Muscle layer of colon (tissue), 2 donors: ENCODE results near the gene RPS6KA2.
"Not testable (repeated sequence)": the region's sequence is repeated elsewhere in the genome, so short reads cannot be mapped to it uniquely, and the experiment has no call there.

Experiments
- H3K27ac ChIP-seq: one replicate; pipeline ENCODE4 v1.7.0; 2013; ENCODE audit warnings: low read depth, mild to moderate bottlenecking, low read length, moderate library complexity
- H3K27me3 ChIP-seq, 2 donors: one replicate each; pipeline ENCODE4 v1.7.0; 2013; ENCODE audit warnings: low read length in 2 of 2, mild to moderate bottlenecking in 2 of 2; ENCODE audit not compliant: insufficient read depth in 2 of 2, control insufficient read depth in 1 of 2
- H3K36me3 ChIP-seq: one replicate; pipeline ENCODE4 v1.7.0; 2013; ENCODE audit warnings: mild to moderate bottlenecking, low read length; ENCODE audit not compliant: insufficient read depth
- H3K4me1 ChIP-seq: one replicate; pipeline ENCODE4 v1.7.0; 2013; ENCODE audit warnings: mild to moderate bottlenecking, low read length; ENCODE audit not compliant: insufficient read depth
- H3K4me3 ChIP-seq, 2 donors: one replicate each; pipeline ENCODE4 v1.7.0; 2013; ENCODE audit warnings: low read length in 2 of 2, low read depth in 1 of 2, mild to moderate bottlenecking in 1 of 2, moderate library complexity in 1 of 2
- H3K9ac ChIP-seq: one replicate; pipeline ENCODE4 v1.7.0; 2013; ENCODE audit warnings: low read length
- H3K9me3 ChIP-seq: one replicate; pipeline ENCODE4 v1.7.0; 2013; ENCODE audit warnings: mild to moderate bottlenecking, low read length
- donor health status: abdominal sarcoma.
- donor health status: Adenocarcinoma of cecum.

Gene RPS6KA2

GRCh38 chr6:166379103-166379586 lies 247.9 kb downstream of the RPS6KA2 start:
- no peaks in the 10 kb centered on the region for H3K36me3 ChIP-seq
- H3K9ac ChIP-seq, result no peak overlapping the region
- H3K27ac ChIP-seq, result no peak overlapping the region
- H3K27me3 ChIP-seq, result no peaks in the 10 kb centered on the region
- H3K4me3 ChIP-seq, result no peak overlapping the region
- no peaks in the 10 kb centered on the region for H3K9me3 ChIP-seq
- H3K4me1 ChIP-seq, result peaks cover 5% of the 10 kb centered on the region

- no peak overlapping the region for H3K27ac ChIP-seq
- no peaks in the 10 kb centered on the region for H3K27me3 ChIP-seq
- no peak overlapping the region for H3K4me3 ChIP-seq
- no peaks in the 10 kb centered on the region for H3K9me3 ChIP-seq
- H3K4me1 ChIP-seq, result no peaks in the 10 kb centered on the region
- H3K9ac ChIP-seq, result no peak overlapping the region
- no peaks in the 10 kb centered on the region for H3K36me3 ChIP-seq
These were observed 249.3 kb downstream of the RPS6KA2 start for GRCh38 chr6:166377721-166378120.

GRCh38 chr6:166375013-166375412 lies 252.0 kb downstream of the RPS6KA2 start:
- no peaks in the 10 kb centered on the region for H3K4me1 ChIP-seq
- no peak overlapping the region for H3K27ac ChIP-seq
- no peaks in the 10 kb centered on the region for H3K27me3 ChIP-seq
- H3K4me3 ChIP-seq, result no peak overlapping the region
- H3K36me3 ChIP-seq, result no peaks in the 10 kb centered on the region
- no peak overlapping the region for H3K9ac ChIP-seq
- no peaks in the 10 kb centered on the region for H3K9me3 ChIP-seq

GRCh38 chr6:166370489-166370888 lies 256.6 kb downstream of the RPS6KA2 start:
- H3K4me1 ChIP-seq, result no peaks in the 10 kb centered on the region
- H3K27me3 ChIP-seq, result no peaks in the 10 kb centered on the region
- H3K9me3 ChIP-seq, result no peaks in the 10 kb centered on the region
- no peak overlapping the region for H3K27ac ChIP-seq
- H3K36me3 ChIP-seq, result no peaks in the 10 kb centered on the region
- no peak overlapping the region for H3K9ac ChIP-seq
- H3K4me3 ChIP-seq, result no peak overlapping the region

GRCh38 chr6:166369782-166370181 lies 257.3 kb downstream of the RPS6KA2 start:
- no peaks in the 10 kb centered on the region for H3K36me3 ChIP-seq
- H3K9me3 ChIP-seq, result no peaks in the 10 kb centered on the region
- no peak overlapping the region for H3K27ac ChIP-seq
- H3K9ac ChIP-seq, result no peak overlapping the region
- no peaks in the 10 kb centered on the region for H3K27me3 ChIP-seq
- peaks cover 2% of the 10 kb centered on the region for H3K4me1 ChIP-seq
- H3K4me3 ChIP-seq, result no peak overlapping the region

- H3K4me3 ChIP-seq, result no peak overlapping the region
- peaks cover 7% of the 10 kb centered on the region for H3K4me1 ChIP-seq
- H3K9ac ChIP-seq, result no peak overlapping the region
- H3K27me3 ChIP-seq, result no peaks in the 10 kb centered on the region
- H3K9me3 ChIP-seq, result no peaks in the 10 kb centered on the region
- H3K27ac ChIP-seq, result no peak overlapping the region
- H3K36me3 ChIP-seq, result peaks cover 8% of the 10 kb centered on the region
These were observed 260.1 kb downstream of the RPS6KA2 start for GRCh38 chr6:166366921-166367320.

GRCh38 chr6:166365806-166366205 lies 261.2 kb downstream of the RPS6KA2 start:
- no peak overlapping the region for H3K27ac ChIP-seq

GRCh38 chr6:166365221-166365620 lies 261.8 kb downstream of the RPS6KA2 start:
- Histone ChIP-seq H3K27ac (no peak overlapping the region), H3K27me3 (no peaks in the 10 kb centered on the region), H3K9me3 (no peaks in the 10 kb centered on the region), H3K4me1 (peaks cover 7% of the 10 kb centered on the region), H3K9ac (no peak overlapping the region), H3K4me3 (no peak overlapping the region), H3K36me3 (peaks cover 8% of the 10 kb centered on the region)

More at GRCh38 chr6:166365806-166366205, 261.2 kb downstream of the RPS6KA2 start:
- Histone ChIP-seq H3K4me3 (no peak overlapping the region), H3K27me3 (no peaks in the 10 kb centered on the region), H3K9ac (no peak overlapping the region), H3K9me3 (no peaks in the 10 kb centered on the region), H3K4me1 (peaks cover 7% of the 10 kb centered on the region), H3K36me3 (peaks cover 8% of the 10 kb centered on the region)

- H3K27me3 ChIP-seq, result no peaks in the 10 kb centered on the region
- H3K27ac ChIP-seq, result no peak overlapping the region
- H3K4me3 ChIP-seq, result no peak overlapping the region
- H3K9me3 ChIP-seq, result no peaks in the 10 kb centered on the region
- peaks cover 7% of the 10 kb centered on the region for H3K4me1 ChIP-seq
- no peak overlapping the region for H3K9ac ChIP-seq
- H3K36me3 ChIP-seq, result peaks cover 8% of the 10 kb centered on the region
These were observed 262.6 kb downstream of the RPS6KA2 start for GRCh38 chr6:166364456-166364855.

- H3K9me3 ChIP-seq, H3K27me3 ChIP-seq, H3K9ac ChIP-seq, H3K36me3 ChIP-seq, H3K27ac ChIP-seq, H3K4me1 ChIP-seq, H3K4me3 ChIP-seq: not testable (repeated sequence)
These were observed 264.6 kb downstream of the RPS6KA2 start for GRCh38 chr6:166362427-166362826.

GRCh38 chr6:166361077-166361429 lies 266.0 kb downstream of the RPS6KA2 start:
- Histone ChIP-seq H3K36me3 (peaks cover 8% of the 10 kb centered on the region), H3K9me3 (no peaks in the 10 kb centered on the region), H3K9ac (no peak overlapping the region), H3K4me1 (peaks cover 7% of the 10 kb centered on the region), H3K27me3 (no peaks in the 10 kb centered on the region), H3K27ac (no peak overlapping the region), H3K4me3 (no peak overlapping the region)

- no peak overlapping the region for H3K4me3 ChIP-seq
- no peak overlapping the region for H3K9ac ChIP-seq
- no peaks in the 10 kb centered on the region for H3K27me3 ChIP-seq
- H3K4me1 ChIP-seq, result peaks cover 7% of the 10 kb centered on the region
- peaks cover 8% of the 10 kb centered on the region for H3K36me3 ChIP-seq
- no peaks in the 10 kb centered on the region for H3K9me3 ChIP-seq
- H3K27ac ChIP-seq, result no peak overlapping the region
These were observed 266.6 kb downstream of the RPS6KA2 start for GRCh38 chr6:166360243-166361076.
